Measurements from ENCODE around the gene PLEKHA3. TPM values are rescaled to one million over a fixed set of nuclear protein-coding genes. Genes with fewer than 3 reads are reported as not detected.

Gene PLEKHA3
- total and polyA plus RNA-seq, 2 of the 4 experiments (the other 2 are of a cell fraction) = 3.9 to 5.5 TPM

- Histone ChIP-seq H4K20me1 (ENCODE audit: insufficient read depth, low read length) (no peaks in the 10 kb centered on the region), H3K18ac (ENCODE audit: low read depth, low read length) (no peak overlapping the region), H2AK9ac (replicated peaks; ENCODE audit: low read depth, low read length, poor library complexity) (no peak overlapping the region), H3K4ac (ENCODE audit: low read depth, low read length) (no peak overlapping the region), H3K23ac (ENCODE audit: low read depth, low read length) (no peak overlapping the region), H3K36me3 (ENCODE audit: control insufficient read depth, insufficient read depth, low read length) (peaks cover 24% of the 10 kb centered on the region), H4K91ac (ENCODE audit: insufficient read depth, low read depth, low read length) (no peak overlapping the region), H4K5ac (ENCODE audit: low read depth, low read length) (no peak overlapping the region), H2AFZ (replicated peaks; ENCODE audit: low read length, poor library complexity) (no peak overlapping the region), H3K79me1 (ENCODE audit: low read depth in 1 of 2, low read length in 2 of 2) (peaks cover 8% of the 10 kb centered on the region in 2 experiments; a peak in 3 of 4 replicates), H3K4me2 (ENCODE audit: low read depth, low read length) (no peak overlapping the region), H3K27ac (ENCODE audit: insufficient read depth, low read length) (no peak overlapping the region), H2BK5ac (ENCODE audit: low read depth, low read length, poor library complexity, severe bottlenecking) (no peak overlapping the region), H3K56ac (ENCODE audit: extremely low read depth, insufficient read depth, low read length) (no peak overlapping the region), H3K4me1 (ENCODE audit: control insufficient read depth, insufficient read depth, low read length) (no peaks in the 10 kb centered on the region), H2BK15ac (ENCODE audit: low read depth, low read length) (no peak overlapping the region), H2BK120ac (ENCODE audit: low read depth, low read length) (no peak overlapping the region), H4K8ac (ENCODE audit: low read depth in 2 of 2, low read length in 2 of 2) (no peak overlapping the region), H2BK20ac (ENCODE audit: low read depth, low read length) (no peak overlapping the region), H3K9ac (ENCODE audit: low read depth, low read length) (no peak overlapping the region), H3K14ac (replicated peaks; ENCODE audit: low read depth, low read length) (no peak overlapping the region), H3K9me1 (ENCODE audit: insufficient read depth, low read length) (no peaks in the 10 kb centered on the region), H3K9me3 (ENCODE audit: control insufficient read depth, insufficient read depth, low read length) (no peaks in the 10 kb centered on the region), H2AK5ac (ENCODE audit: low read depth, low read length) (no peak overlapping the region), H3K27me3 (ENCODE audit: control insufficient read depth, insufficient read depth, low read length) (no peaks in the 10 kb centered on the region), H3K4me3 (ENCODE audit: insufficient read depth, low read depth, low read length) (no peak overlapping the region)
- in situ Hi-C loops (cut with MboI; ENCODE audit: low sequenced_read_pairs) = no loop called here
- ATAC-seq (ENCODE audit: low read depth) (no peak), DNase-seq (no peak)
- WGBS, 2 experiments (ENCODE audit: extremely low coverage in 2 of 2, insufficient read length in 1 of 2) = no CpG with 5 or more reads among the region's 2 CpGs
- intact Hi-C loops (cut with micrococcal nuclease) = no loop called here
- BruUV-seq (replicated peaks) = no TSS peak
- CTCF ChIA-PET = no interaction called here
- POLR2A ChIA-PET (ENCODE audit: unreplicated experiment) = interaction anchor here (0.6 kb wide), 1 partner anchor 23 kb away, joined by 5 read pairs; no protein-coding TSS in a partner anchor
- TF ChIP-seq RAD21 (IDR thresholded peaks at IDR 0.05; ENCODE audit: low read length) = no peak
- no peak for TF ChIP-seq NFE2L2 (IDR thresholded peaks at IDR 0.05; ENCODE audit: low read depth, low read length)
- no peak for TF ChIP-seq RFX5 (IDR thresholded peaks at IDR 0.05; ENCODE audit: low read depth, low read length)
- TF ChIP-seq CHD1 (IDR thresholded peaks at IDR 0.05; ENCODE audit: low read depth, low read length) = no peak
- no peak for TF ChIP-seq USF2 (IDR thresholded peaks at IDR 0.05; ENCODE audit: low read depth, low read length)
- TF ChIP-seq CTCF (conservative IDR thresholded peaks at IDR 0.05; ENCODE audit: low read depth, low read length) = no peak
- no peak for TF ChIP-seq MAZ (IDR thresholded peaks at IDR 0.05; ENCODE audit: borderline replicate concordance, low read depth, low read length)
- no peak for TF ChIP-seq MAFK (IDR thresholded peaks at IDR 0.05; ENCODE audit: low read depth, low read length)
- TF ChIP-seq BHLHE40 (IDR thresholded peaks at IDR 0.05; ENCODE audit: low read depth, low read length) = no peak
- TF ChIP-seq POLR2A (IDR thresholded peaks at IDR 0.05; ENCODE audit: low read depth, low read length) = no peak
- TF ChIP-seq MXI1 (IDR thresholded peaks at IDR 0.05; ENCODE audit: borderline replicate concordance, low read depth, low read length) = no peak
- TF ChIP-seq FOS (IDR thresholded peaks at IDR 0.05; ENCODE audit: low read depth, low read length) = no peak
- dilution Hi-C loops (cut with HindIII; ENCODE audit: low sequenced_read_pairs, unreplicated experiment) = no loop called here
These were observed 38.8 kb upstream of the PLEKHA3 start for GRCh38 chr2:178441426-178441825.
